Cardiac fibroblast (primary cell): ENCODE measurements around the gene FAM117A.

Experiments
- DNase-seq, 2 donors: peaks; one replicate each; pipeline versions ENCODE4 v3.0.0 to v3.0.0-alpha.2; 2010; ENCODE audit warnings: low read depth in 2 of 2
- H3K4me3 ChIP-seq, 2 donors: replicated peaks in 1 of 2; 1 replicate in 1 of 2; 2 replicates in 1 of 2; pipeline ENCODE4 v1.5.1; 2011; ENCODE audit warnings: low read depth in 2 of 2, low read length in 2 of 2, mild to moderate bottlenecking in 2 of 2, moderate library complexity in 1 of 2
- CTCF ChIP-seq: IDR thresholded peaks from one replicate; pipeline ENCODE4 v1.5.1; 2011; ENCODE audit warnings: low read depth, mild to moderate bottlenecking, low read length, inconsistent platforms

FAM117A gene

GRCh38 chr17:49763735-49764558 is at the start of gene FAM117A:
FAM117A (minus strand) TSS chr17:49764131; CDS start chr17:49764087, 44 bp downstream.
- DNase-seq: peak; percentile 98
- no peak for TF ChIP-seq CTCF
- H3K4me3 ChIP-seq: peak within 1 kb of the TSS; percentile 75 to 88

GRCh38 chr17:49809056-49809455 is 45.1 kb upstream of the FAM117A start:
- no peak for DNase-seq
- no peak for TF ChIP-seq CTCF
- H3K4me3 ChIP-seq: no peak overlapping the region

- no peak overlapping the region for H3K4me3 ChIP-seq
- DNase-seq: no peak
- TF ChIP-seq CTCF: no peak
These were observed 34.8 kb upstream of the FAM117A start for GRCh38 chr17:49798738-49799137.

- TF ChIP-seq CTCF: no peak
- H3K4me3 ChIP-seq: no peak overlapping the region
- peak in 1 of 2 donors; percentile 41 for DNase-seq
These were observed 34.3 kb upstream of the FAM117A start for GRCh38 chr17:49798182-49798581.

- TF ChIP-seq CTCF: no peak
- DNase-seq: no peak
These were observed 31.4 kb upstream of the FAM117A start for GRCh38 chr17:49795372-49795771.

GRCh38 chr17:49793309-49793708 is 29.4 kb upstream of the FAM117A start:
- TF ChIP-seq CTCF: no peak
- no peak for DNase-seq
- no peak overlapping the region for H3K4me3 ChIP-seq

More at GRCh38 chr17:49795372-49795771, 31.4 kb upstream of the FAM117A start:
- H3K4me3 ChIP-seq: no peak overlapping the region
